Measurements from ENCODE around the gene SMIM5.

Gene SMIM5

DNA sequence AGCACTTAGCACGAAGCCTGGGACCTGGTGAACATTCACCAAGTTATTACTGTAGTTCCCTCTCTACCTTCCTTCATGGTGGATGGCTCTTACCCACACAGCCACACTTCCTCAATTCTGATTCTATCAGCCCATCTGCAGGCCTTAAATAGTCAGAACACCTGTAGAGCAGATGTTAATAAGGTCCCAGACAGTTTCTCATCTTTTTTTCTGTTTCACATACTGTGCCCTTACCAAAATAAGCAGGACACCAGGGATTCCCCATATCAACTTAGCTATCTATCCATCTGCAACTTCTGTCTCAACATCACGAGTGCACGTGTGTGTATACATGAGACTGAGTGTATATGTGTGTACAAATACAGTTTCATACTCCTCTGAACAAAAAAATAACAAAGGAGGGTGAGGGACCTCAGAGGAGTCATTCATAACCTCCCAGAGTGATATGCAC, 30.9 kb downstream of the SMIM5 start:
- no peak for TF ChIP-seq CEBPB (IDR thresholded peaks at IDR 0.05)
- TF ChIP-seq, protein P1, sequence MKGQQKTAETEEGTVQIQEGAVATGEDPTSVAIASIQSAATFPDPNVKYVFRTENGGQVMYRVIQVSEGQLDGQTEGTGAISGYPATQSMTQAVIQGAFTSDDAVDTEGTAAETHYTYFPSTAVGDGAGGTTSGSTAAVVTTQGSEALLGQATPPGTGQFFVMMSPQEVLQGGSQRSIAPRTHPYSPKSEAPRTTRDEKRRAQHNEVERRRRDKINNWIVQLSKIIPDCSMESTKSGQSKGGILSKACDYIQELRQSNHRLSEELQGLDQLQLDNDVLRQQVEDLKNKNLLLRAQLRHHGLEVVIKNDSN (IDR thresholded peaks at IDR 0.05): no peak
- no peak for TF ChIP-seq RAD21 (IDR thresholded peaks at IDR 0.05; ENCODE audit: low read depth)
- no peak for TF ChIP-seq TAF1 (IDR thresholded peaks at IDR 0.05; ENCODE audit: low read depth)
- TF ChIP-seq, protein P2, sequence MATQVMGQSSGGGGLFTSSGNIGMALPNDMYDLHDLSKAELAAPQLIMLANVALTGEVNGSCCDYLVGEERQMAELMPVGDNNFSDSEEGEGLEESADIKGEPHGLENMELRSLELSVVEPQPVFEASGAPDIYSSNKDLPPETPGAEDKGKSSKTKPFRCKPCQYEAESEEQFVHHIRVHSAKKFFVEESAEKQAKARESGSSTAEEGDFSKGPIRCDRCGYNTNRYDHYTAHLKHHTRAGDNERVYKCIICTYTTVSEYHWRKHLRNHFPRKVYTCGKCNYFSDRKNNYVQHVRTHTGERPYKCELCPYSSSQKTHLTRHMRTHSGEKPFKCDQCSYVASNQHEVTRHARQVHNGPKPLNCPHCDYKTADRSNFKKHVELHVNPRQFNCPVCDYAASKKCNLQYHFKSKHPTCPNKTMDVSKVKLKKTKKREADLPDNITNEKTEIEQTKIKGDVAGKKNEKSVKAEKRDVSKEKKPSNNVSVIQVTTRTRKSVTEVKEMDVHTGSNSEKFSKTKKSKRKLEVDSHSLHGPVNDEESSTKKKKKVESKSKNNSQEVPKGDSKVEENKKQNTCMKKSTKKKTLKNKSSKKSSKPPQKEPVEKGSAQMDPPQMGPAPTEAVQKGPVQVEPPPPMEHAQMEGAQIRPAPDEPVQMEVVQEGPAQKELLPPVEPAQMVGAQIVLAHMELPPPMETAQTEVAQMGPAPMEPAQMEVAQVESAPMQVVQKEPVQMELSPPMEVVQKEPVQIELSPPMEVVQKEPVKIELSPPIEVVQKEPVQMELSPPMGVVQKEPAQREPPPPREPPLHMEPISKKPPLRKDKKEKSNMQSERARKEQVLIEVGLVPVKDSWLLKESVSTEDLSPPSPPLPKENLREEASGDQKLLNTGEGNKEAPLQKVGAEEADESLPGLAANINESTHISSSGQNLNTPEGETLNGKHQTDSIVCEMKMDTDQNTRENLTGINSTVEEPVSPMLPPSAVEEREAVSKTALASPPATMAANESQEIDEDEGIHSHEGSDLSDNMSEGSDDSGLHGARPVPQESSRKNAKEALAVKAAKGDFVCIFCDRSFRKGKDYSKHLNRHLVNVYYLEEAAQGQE (IDR thresholded peaks at IDR 0.05; ENCODE audit: low read depth): no peak
- TF ChIP-seq NFIC (IDR thresholded peaks at IDR 0.05): no peak
- TF ChIP-seq MAX (IDR thresholded peaks at IDR 0.05): no peak
- no peak for TF ChIP-seq EP300 (IDR thresholded peaks at IDR 0.05; ENCODE audit: borderline replicate concordance)
- no peak for TF ChIP-seq TEAD4 (IDR thresholded peaks at IDR 0.05)
- no peak for TF ChIP-seq ZBTB7A (IDR thresholded peaks at IDR 0.05; ENCODE audit: low read depth)
- TF ChIP-seq YY1 (IDR thresholded peaks at IDR 0.05; ENCODE audit: low read depth): no peak
- no peak for TF ChIP-seq FOXM1 (IDR thresholded peaks at IDR 0.05; ENCODE audit: borderline replicate concordance, low read depth)

DNA sequence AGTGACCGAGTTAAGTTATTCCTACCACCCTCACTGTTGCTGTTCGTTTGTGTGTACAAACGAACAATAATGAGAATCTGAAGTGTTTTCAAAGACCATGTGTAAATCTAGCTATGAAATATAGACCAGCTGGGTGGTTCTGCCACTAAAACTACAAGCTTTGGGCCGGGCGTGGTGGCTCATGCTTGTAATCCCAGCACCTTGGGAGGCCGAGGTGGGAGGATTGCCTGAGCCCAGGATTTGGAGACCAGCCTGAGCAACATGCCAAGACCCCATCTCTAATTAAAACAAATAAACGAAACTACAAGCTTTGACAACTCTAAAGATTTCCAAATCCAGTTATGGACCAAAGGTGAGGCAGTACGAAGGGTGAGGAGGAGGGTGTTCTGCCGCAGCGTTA, 32.7 kb downstream of the SMIM5 start:
- TF ChIP-seq, protein P1 (IDR thresholded peaks at IDR 0.05): no peak
- TF ChIP-seq TAF1 (IDR thresholded peaks at IDR 0.05; ENCODE audit: low read depth): no peak
- no peak for TF ChIP-seq EGR1 (IDR thresholded peaks at IDR 0.05)
- no peak for TF ChIP-seq MAX (IDR thresholded peaks at IDR 0.05)
- no peak for TF ChIP-seq NFIC (IDR thresholded peaks at IDR 0.05)
- no peak for TF ChIP-seq EP300 (IDR thresholded peaks at IDR 0.05; ENCODE audit: borderline replicate concordance)
- no peak for TF ChIP-seq YY1 (IDR thresholded peaks at IDR 0.05; ENCODE audit: low read depth)
- TF ChIP-seq CREB1 (IDR thresholded peaks at IDR 0.05; ENCODE audit: low read depth): no peak
- TF ChIP-seq TEAD4 (IDR thresholded peaks at IDR 0.05): no peak
- TF ChIP-seq, protein P2 (IDR thresholded peaks at IDR 0.05; ENCODE audit: low read depth): no peak
- no peak for TF ChIP-seq ZBTB7A (IDR thresholded peaks at IDR 0.05; ENCODE audit: low read depth)
- TF ChIP-seq RAD21 (IDR thresholded peaks at IDR 0.05; ENCODE audit: low read depth): no peak
- no peak for TF ChIP-seq TCF12 (IDR thresholded peaks at IDR 0.05; ENCODE audit: low read depth)

DNA sequence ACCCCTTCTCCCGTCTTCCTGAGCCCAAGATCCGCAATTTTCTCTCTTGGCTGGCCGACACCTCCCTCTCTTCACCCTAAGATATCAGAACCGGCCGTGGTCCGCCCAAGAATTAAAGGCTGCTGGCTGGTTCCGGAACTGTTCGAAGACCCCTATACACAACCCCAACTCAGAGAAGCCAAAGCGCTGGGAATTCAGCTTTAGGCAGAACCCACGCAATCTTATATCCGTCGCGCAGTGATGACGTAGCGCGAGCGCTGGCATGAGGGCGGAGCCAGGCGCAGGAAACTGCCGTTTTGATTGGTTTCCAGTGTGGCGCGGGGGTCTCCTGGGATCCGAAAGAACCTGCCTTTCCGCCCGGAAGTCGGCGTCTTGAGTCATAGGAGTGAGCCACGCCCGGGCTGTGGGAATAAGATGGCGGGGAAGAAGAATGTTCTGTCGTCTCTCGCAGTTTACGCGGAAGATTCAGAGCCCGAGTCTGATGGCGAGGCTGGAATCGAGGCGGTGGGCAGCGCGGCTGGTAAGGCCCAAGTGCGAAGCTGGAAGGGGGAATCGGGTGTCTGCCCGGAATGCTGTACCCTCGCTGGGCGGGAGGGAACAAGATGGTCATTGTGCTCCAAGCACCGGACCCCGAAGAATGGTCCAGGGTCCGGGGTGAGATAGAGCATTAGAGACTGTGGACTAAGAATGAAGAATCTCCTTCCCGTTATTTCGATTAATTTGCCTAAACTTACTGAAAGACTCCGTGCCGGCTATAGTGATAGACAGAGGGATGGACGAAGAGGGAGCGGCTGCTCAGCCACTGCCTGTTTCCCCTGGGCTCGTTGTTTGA, 33.9 kb downstream of the SMIM5 start, which contains the start of the genes RECQL5 and SAP30BP:
Gene RECQL5, minus strand, starts transcription at position 196 of the 832 bp plus-strand sequence. CDS start 597 bp downstream, outside the sequence.
Gene SAP30BP, plus strand, starts transcription at position 380 of the 832 bp plus-strand sequence. Its CDS starts 35 bp downstream, at position 415.
- peak; percentile 81 for TF ChIP-seq TCF12 (IDR thresholded peaks at IDR 0.05; ENCODE audit: low read depth)
- TF ChIP-seq NFIC (IDR thresholded peaks at IDR 0.05): peak; percentile 31; the same call in 1 of the 2 replicates
- TF ChIP-seq TEAD4 (IDR thresholded peaks at IDR 0.05): peak; percentile 68; the same call in 1 of the 2 replicates
- peak; percentile 97 for TF ChIP-seq YY1 (IDR thresholded peaks at IDR 0.05; ENCODE audit: low read depth)
- 0 out of 2 replicates have a peak, but pooled peaks have one; percentile 2 for TF ChIP-seq CEBPB (IDR thresholded peaks at IDR 0.05)
- TF ChIP-seq CREB1 (IDR thresholded peaks at IDR 0.05; ENCODE audit: low read depth): peak; percentile 99
- peak; percentile 87 for TF ChIP-seq TAF1 (IDR thresholded peaks at IDR 0.05; ENCODE audit: low read depth)
- TF ChIP-seq MAX (IDR thresholded peaks at IDR 0.05): peak; percentile 83
- 0 out of 2 replicates have a peak, but pooled peaks have one; percentile 47 for TF ChIP-seq FOXM1 (IDR thresholded peaks at IDR 0.05; ENCODE audit: borderline replicate concordance, low read depth)
- peak; percentile 44; the same call in 1 of the 2 replicates for TF ChIP-seq ZBTB7A (IDR thresholded peaks at IDR 0.05; ENCODE audit: low read depth)
- TF ChIP-seq, protein P1 (IDR thresholded peaks at IDR 0.05): no peak; the same call in 1 of the 2 replicates
- TF ChIP-seq RAD21 (IDR thresholded peaks at IDR 0.05; ENCODE audit: low read depth): no peak
- TF ChIP-seq EGR1 (IDR thresholded peaks at IDR 0.05): peak; percentile 46; the same call in 1 of the 2 replicates
- peak; percentile 24; the same call in 1 of the 2 replicates for TF ChIP-seq EP300 (IDR thresholded peaks at IDR 0.05; ENCODE audit: borderline replicate concordance)
- TF ChIP-seq, protein P2 (IDR thresholded peaks at IDR 0.05; ENCODE audit: low read depth): no peak

Data from Ishikawa (cell line).